Measurements from ENCODE around the gene ALG14.

- no peak for TF ChIP-seq YY1 (IDR thresholded peaks at IDR 0.05)
- TF ChIP-seq EGR1 (IDR thresholded peaks at IDR 0.05; ENCODE audit: low read depth in 2 of 2): no peak
- TF ChIP-seq CTCF (IDR thresholded peaks at IDR 0.05; ENCODE audit: low read depth, low read length, missing input control): no peak
- TF ChIP-seq SP1 (IDR thresholded peaks at IDR 0.05): no peak
- TF ChIP-seq JUND (IDR thresholded peaks at IDR 0.05): no peak
- no peak for TF ChIP-seq MAX (IDR thresholded peaks at IDR 0.05)
- no peak for TF ChIP-seq HNF4G (IDR thresholded peaks at IDR 0.05)
These were observed 95.7 kb downstream of the ALG14 start for GRCh38 chr1:94976971-94977548.
